Endothelial cell of umbilical vein (primary cell): Measurements from ENCODE around the gene PIK3CG. TPM values are rescaled to one million over a fixed set of nuclear protein-coding genes. Genes with fewer than 3 reads are reported as not detected.
"Not testable (repeated sequence)": the region's sequence is repeated elsewhere in the genome, so short reads cannot be mapped to it uniquely, and the experiment has no call there.

Experiments
- BruUV-seq: library from RNA; stranded (reverse); fragments of 400-500 nt; replicated peaks from 2 replicates; lab custom pipeline; 2021; lab: Mats Ljungman, UMichigan
- CTCF ChIA-PET: fragments of 300-600, 350-600 bp; sonication (Branson Sonifier 250); formaldehyde crosslinking; loops from one replicate; lab custom pipeline; 2021; ENCODE audit warnings: antibody characterized with exemption, inconsistent platforms; lab: Charles Lee
- POLR2A ChIA-PET: fragments of 300-600, 350-600 bp; sonication (Branson Sonifier 250); formaldehyde crosslinking; loops from one replicate; lab custom pipeline; 2021; ENCODE audit warnings: antibody characterized with exemption, inconsistent platforms; lab: Charles Lee
- DNase-seq: peaks from one replicate; pipeline ENCODE4 v3.0.0-alpha.2; 2011; ENCODE audit warnings: low read depth, low spot score
- FAIRE-seq: peaks from 2 replicates; lab custom pipeline; 2011; peaks lifted over from hg19 to GRCh38; lab: Jason Lieb, UNC
- H2AFZ ChIP-seq: 2 replicates; pipeline ENCODE4 v1.6.0; 2012; ENCODE audit warnings: low read depth, low read length, control low read depth, inconsistent platforms
- H3K27ac ChIP-seq: 2 replicates; pipeline ENCODE4 v1.5.1; 2011; ENCODE audit warnings: low read depth, mild to moderate bottlenecking, control low read depth, low read length, moderate library complexity; ENCODE audit not compliant: insufficient read depth
- H3K27me3 ChIP-seq, 2 experiments: 2 replicates each; pipeline versions ENCODE4 v1.6.0 to v1.6.1; 2011; ENCODE audit warnings: low read length in 2 of 2, mixed read lengths in 1 of 2; ENCODE audit not compliant: control insufficient read depth in 2 of 2, insufficient read depth in 2 of 2
- H3K36me3 ChIP-seq, 2 experiments: 2 replicates in 1 of 2; 3 replicates in 1 of 2; pipeline ENCODE4 v1.5.1; 2011; ENCODE audit warnings: low read length in 2 of 2, mild to moderate bottlenecking in 1 of 2, moderate library complexity in 1 of 2; ENCODE audit not compliant: control insufficient read depth in 2 of 2, insufficient read depth in 2 of 2; ENCODE audit errors: extremely low read depth in 1 of 2
- H3K4me1 ChIP-seq: 3 replicates; pipeline ENCODE4 v1.5.1; 2011; ENCODE audit warnings: mild to moderate bottlenecking, low read length; ENCODE audit not compliant: control insufficient read depth, insufficient read depth; ENCODE audit errors: extremely low read depth
- H3K4me2 ChIP-seq: 2 replicates; pipeline ENCODE4 v1.6.1; 2011; ENCODE audit warnings: low read length, control low read depth, mixed read lengths; ENCODE audit not compliant: insufficient read depth
- H3K4me3 ChIP-seq, 3 experiments: fragments of 200-600 bp in 1 of 3; sonication (generic), shearing (Covaris generic) in 1 of 3; replicated peaks in 1 of 3; 2 replicates each; pipeline ENCODE4 v1.5.1; 2011 to 2016; ENCODE audit warnings: control low read depth in 3 of 3, low read length in 3 of 3, mild to moderate bottlenecking in 2 of 3, inconsistent platforms in 1 of 3, low read depth in 1 of 3, moderate library complexity in 1 of 3; ENCODE audit not compliant: insufficient read depth in 1 of 3
- H3K79me2 ChIP-seq: 2 replicates; pipeline ENCODE4 v1.6.0; 2012; ENCODE audit warnings: low read length, inconsistent platforms; ENCODE audit not compliant: control insufficient read depth, insufficient read depth
- H3K9ac ChIP-seq: replicated peaks from 2 replicates; pipeline ENCODE3; 2011; ENCODE audit warnings: low read length, control low read depth; ENCODE audit not compliant: insufficient read depth; ENCODE audit errors: extremely low read depth
- H3K9me1 ChIP-seq: replicated peaks from 3 replicates; pipeline ENCODE4 v1.6.0; 2011; ENCODE audit warnings: mild to moderate bottlenecking, low read length; ENCODE audit not compliant: control insufficient read depth, insufficient read depth; ENCODE audit errors: extremely low read depth
- H3K9me3 ChIP-seq: replicated peaks from 2 replicates; pipeline ENCODE4 v1.5.1; 2012; ENCODE audit warnings: low read length, inconsistent platforms; ENCODE audit not compliant: control insufficient read depth, insufficient read depth
- H4K20me1 ChIP-seq: replicated peaks from 2 replicates; pipeline ENCODE3; 2011; ENCODE audit warnings: mild to moderate bottlenecking, low read length; ENCODE audit not compliant: control insufficient read depth, insufficient read depth; ENCODE audit errors: extremely low read depth
- EZH2 ChIP-seq: IDR thresholded peaks from 2 replicates; pipeline ENCODE4 v1.6.1; 2012; ENCODE audit warnings: borderline replicate concordance, low read depth, mild to moderate bottlenecking, moderate library complexity, low read length, inconsistent platforms; ENCODE audit not compliant: severe bottlenecking
- POLR2A ChIP-seq: IDR thresholded peaks from 2 replicates; pipeline ENCODE4 v1.6.1; 2012; ENCODE audit warnings: low read depth, mild to moderate bottlenecking, control low read depth, low read length
- POLR2AphosphoS5 ChIP-seq: IDR thresholded peaks from 2 replicates; pipeline ENCODE4 v1.6.1; 2012; ENCODE audit warnings: low read depth, mild to moderate bottlenecking, control low read depth, low read length, moderate library complexity; ENCODE audit not compliant: insufficient read depth
- dilution Hi-C: fragments of 300-500 bp; cut with MboI; formaldehyde crosslinking; loops from one replicate; pipeline ENCODE4 v1.15.0; 2019; ENCODE audit warnings: low sequenced_read_pairs; ENCODE audit not compliant: extremely low pct_ligation_motif_present
- intact Hi-C: fragments of 100-400 bp; cut with micrococcal nuclease; formaldehyde crosslinking; loops from one replicate; pipeline ENCODE4 v1.10.0; 2022
- polyA plus RNA-seq, 4 experiments: library from polyadenylated mRNA; depleted of rRNA in 3 of 4; stranded (reverse) in 3 of 4; unstranded in 1 of 4; fragments of >200 nt; gene quantifications; 2 replicates each; pipeline versions ENCODE4 v1.2.1 to v1.2.3, GENCODE V29; 2011 to 2012; ENCODE audit warnings: missing spikeins in 1 of 4
- total RNA-seq: library from RNA; stranded (reverse); gene quantifications from 2 replicates; pipeline ENCODE4 v1.2.3, GENCODE V29; 2021
- TF ChIP-seq, protein P1 (sequence below), 2 donors: IDR thresholded peaks; 1 replicate in 1 of 2; 2 replicates in 1 of 2; pipeline ENCODE4 v1.5.1; 2011; ENCODE audit warnings: low read length in 2 of 2, mild to moderate bottlenecking in 2 of 2, moderate library complexity in 2 of 2, control low read depth in 1 of 2, inconsistent platforms in 1 of 2, low read depth in 1 of 2; ENCODE audit not compliant: insufficient read depth in 1 of 2; ENCODE audit errors: extremely low read depth in 1 of 2

PIK3CG gene
- total and polyA plus RNA-seq, 2 donors (not counting 3 experiments of a cell fraction or from before 2014, with no cell fraction given): 1.2 to 6.2 TPM

DNA sequence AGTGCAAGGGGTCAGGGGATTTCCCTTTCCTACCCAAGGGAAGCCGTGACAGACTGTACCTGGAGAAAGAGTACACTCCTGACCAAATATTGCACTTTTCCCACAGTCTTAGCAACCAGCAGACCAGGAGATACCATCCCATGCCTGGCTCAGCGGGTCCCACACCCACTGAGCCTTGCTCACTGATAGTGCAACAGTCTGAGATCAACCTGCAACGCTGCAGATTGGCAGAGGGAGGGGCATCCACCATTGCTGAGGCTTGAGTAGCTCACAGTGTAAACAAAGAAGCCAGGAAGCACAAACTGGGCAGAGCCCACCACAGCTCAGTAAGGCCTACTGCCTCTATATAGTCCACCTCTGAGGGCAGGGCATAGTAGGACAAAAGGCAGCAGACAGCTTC lies 53.9 kb downstream of the PIK3CG start:
- Histone ChIP-seq H3K27ac (no peak overlapping the region), H3K27me3 (no peaks in the 10 kb centered on the region), H3K4me1 (no peaks in the 10 kb centered on the region), H3K9ac (no peak overlapping the region), H3K4me3 (no peak overlapping the region), H3K4me2 (no peak overlapping the region), H3K36me3 (no peaks in the 10 kb centered on the region), H3K9me3 (no peaks in the 10 kb centered on the region), H3K79me2 (no peaks in the 10 kb centered on the region), H3K9me1 (no peaks in the 10 kb centered on the region), H2AFZ (no peak overlapping the region), H4K20me1 (no peaks in the 10 kb centered on the region)
- FAIRE-seq: no peak
- ChIA-PET CTCF (no interaction called here), POLR2A (no interaction called here)
- no peak for DNase-seq
- intact Hi-C loops: no loop called here
- dilution Hi-C loops: no loop called here
- no peak for TF ChIP-seq POLR2A
- no peak for TF ChIP-seq EZH2
- no peak for TF ChIP-seq POLR2AphosphoS5
- TF ChIP-seq, protein P1, sequence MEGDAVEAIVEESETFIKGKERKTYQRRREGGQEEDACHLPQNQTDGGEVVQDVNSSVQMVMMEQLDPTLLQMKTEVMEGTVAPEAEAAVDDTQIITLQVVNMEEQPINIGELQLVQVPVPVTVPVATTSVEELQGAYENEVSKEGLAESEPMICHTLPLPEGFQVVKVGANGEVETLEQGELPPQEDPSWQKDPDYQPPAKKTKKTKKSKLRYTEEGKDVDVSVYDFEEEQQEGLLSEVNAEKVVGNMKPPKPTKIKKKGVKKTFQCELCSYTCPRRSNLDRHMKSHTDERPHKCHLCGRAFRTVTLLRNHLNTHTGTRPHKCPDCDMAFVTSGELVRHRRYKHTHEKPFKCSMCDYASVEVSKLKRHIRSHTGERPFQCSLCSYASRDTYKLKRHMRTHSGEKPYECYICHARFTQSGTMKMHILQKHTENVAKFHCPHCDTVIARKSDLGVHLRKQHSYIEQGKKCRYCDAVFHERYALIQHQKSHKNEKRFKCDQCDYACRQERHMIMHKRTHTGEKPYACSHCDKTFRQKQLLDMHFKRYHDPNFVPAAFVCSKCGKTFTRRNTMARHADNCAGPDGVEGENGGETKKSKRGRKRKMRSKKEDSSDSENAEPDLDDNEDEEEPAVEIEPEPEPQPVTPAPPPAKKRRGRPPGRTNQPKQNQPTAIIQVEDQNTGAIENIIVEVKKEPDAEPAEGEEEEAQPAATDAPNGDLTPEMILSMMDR (IDR thresholded peaks at IDR 0.05; ENCODE audit: extremely low read depth in 1 of 2, insufficient read depth in 1 of 2, low read depth in 1 of 2, low read length in 2 of 2): no peak
- no TSS peak for BruUV-seq

DNA sequence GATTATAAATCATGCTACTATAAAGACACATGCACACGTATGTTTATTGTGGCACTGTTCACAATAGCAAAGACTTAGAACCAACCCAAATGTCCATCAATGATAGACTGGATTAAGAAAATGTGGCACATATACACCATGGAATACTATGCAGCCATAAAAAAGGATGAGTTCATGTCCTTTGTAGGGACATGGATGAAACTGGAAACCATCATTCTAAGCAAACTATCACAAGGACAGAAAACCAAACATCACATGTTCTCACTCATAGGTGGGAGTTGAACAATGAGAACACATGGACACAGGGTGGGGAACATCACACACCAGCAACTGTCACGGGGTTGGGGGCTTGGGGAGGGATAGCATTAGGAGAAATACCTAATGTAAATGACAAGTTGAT lies 59.4 kb downstream of the PIK3CG start:
- H3K9me1 ChIP-seq, H2AFZ ChIP-seq, FAIRE-seq, POLR2A ChIA-PET, intact Hi-C loops, dilution Hi-C loops, H3K27ac ChIP-seq, H3K4me3 ChIP-seq, CTCF ChIA-PET, DNase-seq, BruUV-seq, H3K79me2 ChIP-seq, H4K20me1 ChIP-seq, H3K4me2 ChIP-seq, H3K9ac ChIP-seq, H3K4me1 ChIP-seq, H3K9me3 ChIP-seq, H3K27me3 ChIP-seq, H3K36me3 ChIP-seq: not testable (repeated sequence)
